Endodermal cell (in vitro differentiated cells): ENCODE data around the gene HRH1. TPM values are rescaled to one million over a fixed set of nuclear protein-coding genes. Genes with fewer than 3 reads are reported as not detected.

ENCODE experiments used
- DNase-seq: peaks from one replicate; pipeline ENCODE4 v3.0.0-alpha.2; 2017
- H3K27ac ChIP-seq: 2 replicates; pipeline ENCODE4 v1.5.1; 2013; ENCODE audit warnings: mild to moderate bottlenecking, low read depth, low read length, moderate library complexity
- H3K27me3 ChIP-seq: 2 replicates; pipeline ENCODE4 v1.6.1; 2013; ENCODE audit warnings: mild to moderate bottlenecking, low read length, moderate library complexity; ENCODE audit not compliant: insufficient read depth, control insufficient read depth, poor library complexity, severe bottlenecking
- H3K36me3 ChIP-seq: 2 replicates; pipeline ENCODE4 v1.7.0; 2013; ENCODE audit warnings: mild to moderate bottlenecking, low read length, moderate library complexity; ENCODE audit not compliant: control insufficient read depth, insufficient read depth
- H3K4me1 ChIP-seq: one replicate; pipeline ENCODE4 v1.7.0; 2013; ENCODE audit warnings: low read length; ENCODE audit not compliant: control insufficient read depth, insufficient read depth
- H3K4me3 ChIP-seq: 2 replicates; pipeline ENCODE4 v1.5.1; 2013; ENCODE audit warnings: mild to moderate bottlenecking, low read length, moderate library complexity
- H3K9ac ChIP-seq: 2 replicates; pipeline ENCODE4 v1.6.1; 2013; ENCODE audit warnings: mild to moderate bottlenecking, low read length, moderate library complexity; ENCODE audit not compliant: poor library complexity, severe bottlenecking; ENCODE audit errors: extremely low read depth
- H3K9me3 ChIP-seq: 2 replicates; pipeline ENCODE4 v1.6.1; 2013; ENCODE audit warnings: mild to moderate bottlenecking, low read length, moderate library complexity; ENCODE audit not compliant: control insufficient read depth
- H3K27ac Mint-ChIP-seq: 2 replicates; pipeline ENCODE4 v1.8.0; 2020; ENCODE audit warnings: mixed read lengths
- H3K27me3 Mint-ChIP-seq: 2 replicates; pipeline ENCODE4 v1.8.0; 2021; ENCODE audit warnings: mild to moderate bottlenecking, mixed read lengths; ENCODE audit not compliant: insufficient read depth
- H3K36me3 Mint-ChIP-seq: 2 replicates; pipeline ENCODE4 v1.8.0; 2020; ENCODE audit warnings: low read depth, mixed read lengths
- H3K4me1 Mint-ChIP-seq: 2 replicates; pipeline ENCODE4 v1.8.0; 2020; ENCODE audit warnings: mixed read lengths
- H3K4me3 Mint-ChIP-seq: 2 replicates; pipeline ENCODE4 v1.8.0; 2020; ENCODE audit warnings: mild to moderate bottlenecking, moderate library complexity, mixed read lengths
- H3K9me3 Mint-ChIP-seq: 2 replicates; pipeline ENCODE4 v1.8.0; 2020; ENCODE audit warnings: mild to moderate bottlenecking, mixed read lengths
- CTCF ChIP-seq: fragments of 200-600 bp; sonication (generic); conservative IDR thresholded peaks from 2 replicates; pipeline ENCODE4 v1.5.0; 2021; ENCODE audit warnings: antibody characterized with exemption, mild to moderate bottlenecking
- WGBS, 2 experiments: methylation state at CpG; one replicate each; pipeline versions ENCODE4 v1.1.5 to v1.1.7; 2013; ENCODE audit warnings: missing lambda C conversion rate in 2 of 2, mixed read lengths in 1 of 2; ENCODE audit not compliant: insufficient coverage in 1 of 2, insufficient read length in 1 of 2; 5-methylcytosine and 5-hydroxymethylcytosine counted together
- total RNA-seq, 2 donors: library from RNA; stranded (reverse); fragmentation: NEBNext Ultra II Directional in 1 of 2; extraction: Animal tissue kit (Norgen Biotek cat#: 25700) in 1 of 2; gene quantifications; 2 replicates in 1 of 2; 3 replicates in 1 of 2; pipeline ENCODE4 v1.2.1, GENCODE V29; 2021

The HRH1 gene
- total RNA-seq, 2 donors from 2014 or later = 0.13 TPM; not detected in 1

GRCh38 chr3:11230125-11230524, 75.8 kb downstream of the HRH1 start:
- Histone ChIP-seq H3K4me3 (no peak overlapping the region), H3K9me3 (no peaks in the 10 kb centered on the region), H3K27me3 (peaks cover 8% of the 10 kb centered on the region), H3K27ac (no peak overlapping the region), H3K4me1 (no peaks in the 10 kb centered on the region), H3K9ac (no peak overlapping the region), H3K36me3 (no peaks in the 10 kb centered on the region)
- Mint-ChIP-seq H3K36me3 (no peaks in the 10 kb centered on the region), H3K27ac (no peak overlapping the region), H3K9me3 (no peaks in the 10 kb centered on the region), H3K4me3 (no peak overlapping the region), H3K4me1 (no peaks in the 10 kb centered on the region), H3K27me3 (peaks cover 6% of the 10 kb centered on the region)
- 93 to 94% methylated on average over 4 of the region's 4 CpGs for WGBS, 2 experiments
- TF ChIP-seq CTCF = no peak
- no peak for DNase-seq

GRCh38 chr3:11230832-11231231, 76.5 kb downstream of the HRH1 start:
- Histone ChIP-seq H3K27me3 (peaks cover 8% of the 10 kb centered on the region), H3K36me3 (no peaks in the 10 kb centered on the region), H3K9ac (no peak overlapping the region), H3K4me3 (no peak overlapping the region), H3K9me3 (no peaks in the 10 kb centered on the region), H3K27ac (no peak overlapping the region), H3K4me1 (no peaks in the 10 kb centered on the region)
- Mint-ChIP-seq H3K4me1 (no peaks in the 10 kb centered on the region), H3K36me3 (no peaks in the 10 kb centered on the region), H3K9me3 (no peaks in the 10 kb centered on the region), H3K4me3 (no peak overlapping the region), H3K27ac (no peak overlapping the region), H3K27me3 (peaks cover 6% of the 10 kb centered on the region)
- no peak for DNase-seq
- WGBS, 2 experiments = 68 to 71% methylated on average over 3 of the region's 3 CpGs
- TF ChIP-seq CTCF = no peak

- TF ChIP-seq CTCF = no peak
- no peaks in the 10 kb centered on the region for H3K9me3 Mint-ChIP-seq
These were observed 81.1 kb downstream of the HRH1 start for GRCh38 chr3:11235385-11235784.

More at GRCh38 chr3:11235385-11235784, 81.1 kb downstream of the HRH1 start:
- no peaks in the 10 kb centered on the region for H3K36me3 ChIP-seq
- H3K27ac Mint-ChIP-seq = no peak overlapping the region
- H3K27me3 Mint-ChIP-seq = peaks cover 7% of the 10 kb centered on the region
- whole genome bisulfite sequencing, 2 experiments = 78 to 84% methylated on average over 4 to 8 of the region's 8 CpGs
- no peak for DNase-seq
- no peak overlapping the region for H3K4me3 ChIP-seq
- H3K9me3 ChIP-seq = no peaks in the 10 kb centered on the region
- H3K4me1 Mint-ChIP-seq = no peaks in the 10 kb centered on the region
- H3K4me3 Mint-ChIP-seq = no peak overlapping the region
- peaks cover 8% of the 10 kb centered on the region for H3K27me3 ChIP-seq
- H3K9ac ChIP-seq = no peak overlapping the region
- no peak overlapping the region for H3K27ac ChIP-seq
- no peaks in the 10 kb centered on the region for H3K36me3 Mint-ChIP-seq
- no peaks in the 10 kb centered on the region for H3K4me1 ChIP-seq
